K562 (cell line): ENCODE data around the gene DNAH3. TPM values are rescaled to one million over a fixed set of nuclear protein-coding genes. Genes with fewer than 3 reads are reported as not detected.

Experiments
- DNMT1 ChIP-seq: fragments of 450-650 bp; IDR thresholded peaks from 2 replicates; pipeline ENCODE4 v1.6.1; 2016; ENCODE audit warnings: antibody characterized with exemption, mild to moderate bottlenecking
- EGR1 ChIP-seq: fragments of 450-650 bp; conservative IDR thresholded peaks from 2 replicates; pipeline ENCODE4 v1.6.1; 2017; ENCODE audit warnings: mild to moderate bottlenecking
- FOSL1 ChIP-seq: fragments of 200-800 bp; sonication (Bioruptor generic); conservative IDR thresholded peaks from 2 replicates; pipeline ENCODE4 v1.6.1; 2016; ENCODE audit warnings: missing genetic modification characterization, missing compliant biosample characterization
- FOXK1 ChIP-seq: sonication (generic); formaldehyde crosslinking; IDR thresholded peaks from 2 replicates; pipeline ENCODE4 v1.8.0; 2022; ENCODE audit warnings: missing genetic modification reagents, mild to moderate bottlenecking, borderline replicate concordance
- GABPB1 ChIP-seq: sonication (generic); formaldehyde crosslinking; IDR thresholded peaks from 2 replicates; pipeline ENCODE4 v1.8.0; 2022; ENCODE audit warnings: mild to moderate bottlenecking, missing genetic modification reagents
- KDM2B ChIP-seq: fragments of 250-450 bp; sonication (Bioruptor Pico); IDR thresholded peaks from 2 replicates; pipeline ENCODE4 v1.8.0; 2021; ENCODE audit warnings: mild to moderate bottlenecking, moderate library complexity
- KHSRP ChIP-seq: fragments of 450-650 bp; IDR thresholded peaks from 2 replicates; pipeline ENCODE4 v1.6.1; 2017
- MAZ ChIP-seq, 2 experiments: fragments of 450-650 bp in 1 of 2; sonication (generic) in 1 of 2; formaldehyde crosslinking; IDR thresholded peaks in 1 of 2; conservative IDR thresholded peaks in 1 of 2; 2 replicates each; pipeline versions ENCODE4 v1.4.0 to v1.5.0; 2020; ENCODE audit warnings: mild to moderate bottlenecking in 1 of 2, missing genetic modification reagents in 1 of 2
- MTA1 ChIP-seq: fragments of 450-650 bp; IDR thresholded peaks from 2 replicates; pipeline ENCODE4 v1.6.1; 2017; ENCODE audit warnings: borderline replicate concordance
- NFXL1 ChIP-seq: fragments of 450-650 bp; formaldehyde crosslinking; IDR thresholded peaks from 2 replicates; pipeline ENCODE4 v1.4.0; 2021; ENCODE audit warnings: mild to moderate bottlenecking
- NRF1 ChIP-seq, 2 experiments: fragments of 450-650 bp; IDR thresholded peaks in 1 of 2; conservative IDR thresholded peaks in 1 of 2; 2 replicates each; pipeline ENCODE4 v1.6.1; 2014; ENCODE audit warnings: mild to moderate bottlenecking in 2 of 2
- PHF20 ChIP-seq: fragments of 450-650 bp; IDR thresholded peaks from 2 replicates; pipeline ENCODE4 v1.6.1; 2018; ENCODE audit not compliant: partially characterized antibody
- SIRT6 ChIP-seq: IDR thresholded peaks from one replicate; pipeline ENCODE4 v1.6.1; 2012; ENCODE audit warnings: low read depth, mild to moderate bottlenecking, control low read depth, inconsistent platforms, low read length, moderate library complexity
- SRSF1 ChIP-seq: fragments of 200-400 bp; formaldehyde crosslinking; IDR thresholded peaks from 2 replicates; pipeline ENCODE4 v1.6.1; 2017; ENCODE audit warnings: mild to moderate bottlenecking, low read depth, low read length, moderate library complexity
- TAF9B ChIP-seq: fragments of 450-650 bp; IDR thresholded peaks from 2 replicates; pipeline ENCODE4 v1.6.1; 2018; ENCODE audit warnings: mild to moderate bottlenecking; ENCODE audit not compliant: partially characterized antibody
- XRCC3 ChIP-seq: fragments of 450-650 bp; IDR thresholded peaks from 2 replicates; pipeline ENCODE4 v1.6.1; 2017; ENCODE audit warnings: mild to moderate bottlenecking, moderate library complexity
- ZBTB17 ChIP-seq: fragments of 450-650 bp; formaldehyde crosslinking; IDR thresholded peaks from 2 replicates; pipeline ENCODE4 v1.4.0; 2020; ENCODE audit warnings: mild to moderate bottlenecking
- ZFPM2 ChIP-seq: fragments of 250-450 bp; sonication (Bioruptor Pico); IDR thresholded peaks from 2 replicates; pipeline ENCODE4 v1.5.1; 2022; ENCODE audit warnings: mild to moderate bottlenecking
- ZKSCAN3 ChIP-seq: fragments of 250-450 bp; sonication (Bioruptor Pico); IDR thresholded peaks from 2 replicates; pipeline ENCODE4 v1.4.0; 2020
- ZNF263 ChIP-seq: sonication (generic); formaldehyde crosslinking; IDR thresholded peaks from 2 replicates; pipeline ENCODE4 v1.8.0; 2022; ENCODE audit warnings: mild to moderate bottlenecking, missing genetic modification reagents, borderline replicate concordance
- ZNF41 ChIP-seq: fragments of 250-450 bp; sonication (Bioruptor Pico); conservative IDR thresholded peaks from 2 replicates; pipeline ENCODE4 v1.4.0; 2020; ENCODE audit warnings: mild to moderate bottlenecking
- ZNF584 ChIP-seq: fragments of 200-800 bp; sonication (Bioruptor generic); IDR thresholded peaks from 2 replicates; pipeline ENCODE4 v1.6.1; 2016; ENCODE audit warnings: low read depth, mild to moderate bottlenecking, missing genetic modification characterization, missing compliant biosample characterization
- polyA plus RNA-seq, 8 experiments: library from polyadenylated mRNA; depleted of rRNA in 4 of 8; stranded (reverse) in 5 of 8; unstranded in 3 of 8; fragments of >200 nt; fragmentation: Nextera tagmentation in 2 of 8; fragmentation: Illumina TruSeq in 1 of 8; extraction: Ambion mirVana in 2 of 8; extraction: Trizol in 1 of 8; gene quantifications; 2 replicates each; pipeline versions ENCODE4 v1.2.1 to v1.2.3, GENCODE V29; 2011 to 2014; ENCODE audit warnings: inconsistent platforms in 1 of 8, missing spikeins in 1 of 8
- total RNA-seq, 7 experiments: library from RNA; depleted of rRNA in 6 of 7; stranded (reverse); fragments of >200 nt in 6 of 7; fragmentation: Illumina TruSeq in 2 of 7; extraction: Trizol in 2 of 7; gene quantifications; 2 replicates each; pipeline versions ENCODE4 v1.2.1 to v1.2.3, GENCODE V29; 2011 to 2021; ENCODE audit warnings: low replicate concordance in 1 of 7
- TF ChIP-seq, protein P1 (sequence below): fragments of 250-450 bp; sonication (Bioruptor Pico); IDR thresholded peaks from 2 replicates; pipeline ENCODE4 v1.8.0; 2022; ENCODE audit warnings: moderate library complexity, mild to moderate bottlenecking, inconsistent platforms
- TF ChIP-seq, protein P2 (sequence below): IDR thresholded peaks from 2 replicates; pipeline ENCODE4 v1.6.1; 2016; ENCODE audit warnings: missing genetic modification characterization, missing compliant biosample characterization
- TF ChIP-seq, protein P3 (sequence below): sonication (generic); formaldehyde crosslinking; IDR thresholded peaks from 2 replicates; pipeline ENCODE4 v1.8.0; 2022; ENCODE audit warnings: mild to moderate bottlenecking, missing genetic modification reagents, borderline replicate concordance

DNAH3 gene
- total and polyA plus RNA-seq, 9 of the 15 experiments (the other 6 are each of a cell fraction or from before 2014, with no cell fraction given) = 0.32 to 0.84 (median 0.44) TPM

DNA sequence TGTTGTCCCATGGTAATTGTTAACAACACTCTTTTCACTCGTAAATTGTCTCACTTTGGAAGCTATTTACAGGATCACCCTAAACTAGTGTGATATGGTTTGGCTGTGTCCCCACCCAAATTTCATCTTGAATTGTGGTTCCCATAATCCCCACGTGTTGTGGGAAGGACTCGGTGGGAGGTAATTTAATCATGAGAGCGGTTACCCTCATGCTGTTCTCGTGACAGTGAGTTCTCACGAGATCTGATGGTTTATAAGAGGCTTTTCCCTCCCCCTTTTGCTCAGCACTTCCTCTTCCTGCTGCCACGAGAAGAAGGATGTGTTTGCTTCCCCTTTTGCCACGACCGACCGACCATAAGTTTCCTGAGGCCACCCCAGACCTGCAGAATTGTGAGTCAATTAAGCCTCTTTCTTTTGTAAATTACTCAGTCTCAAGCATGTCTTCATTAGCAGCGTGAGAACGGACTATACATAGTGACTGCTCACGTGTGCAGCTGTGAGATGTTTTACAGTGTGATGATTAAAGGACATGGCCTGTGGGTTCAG, 34.4 kb downstream of the DNAH3 start (continued):
- TF ChIP-seq ZNF263 (no peak), SRSF1 (no peak), ZNF41 (CRISPR knock-in tag) (no peak), PHF20 (no peak), KHSRP (no peak), ZNF584 (CRISPR knock-in tag) (no peak), FOXK1 (no peak), XRCC3 (no peak), EGR1 (no peak), GABPB1 (CRISPR knock-in tag) (peak; percentile 63; the same call in 1 of the 2 replicates), MTA1 (no peak), DNMT1 (no peak), KDM2B (no peak), NRF1 (conservative IDR thresholded peaks at IDR 0.05 in 1 of 2, IDR thresholded peaks at IDR 0.05 in 1 of 2) (no peak), NFXL1 (CRISPR knock-in tag) (no peak), ZFPM2 (CRISPR knock-in tag) (no peak), MAZ (CRISPR knock-in tag; conservative IDR thresholded peaks at IDR 0.05 in 1 of 2, IDR thresholded peaks at IDR 0.05 in 1 of 2) (no peak), ZBTB17 (CRISPR knock-in tag) (no peak), ZKSCAN3 (CRISPR knock-in tag) (no peak), TAF9B (no peak), SIRT6 (no peak), FOSL1 (tag) (no peak)
- TF ChIP-seq, protein P1, sequence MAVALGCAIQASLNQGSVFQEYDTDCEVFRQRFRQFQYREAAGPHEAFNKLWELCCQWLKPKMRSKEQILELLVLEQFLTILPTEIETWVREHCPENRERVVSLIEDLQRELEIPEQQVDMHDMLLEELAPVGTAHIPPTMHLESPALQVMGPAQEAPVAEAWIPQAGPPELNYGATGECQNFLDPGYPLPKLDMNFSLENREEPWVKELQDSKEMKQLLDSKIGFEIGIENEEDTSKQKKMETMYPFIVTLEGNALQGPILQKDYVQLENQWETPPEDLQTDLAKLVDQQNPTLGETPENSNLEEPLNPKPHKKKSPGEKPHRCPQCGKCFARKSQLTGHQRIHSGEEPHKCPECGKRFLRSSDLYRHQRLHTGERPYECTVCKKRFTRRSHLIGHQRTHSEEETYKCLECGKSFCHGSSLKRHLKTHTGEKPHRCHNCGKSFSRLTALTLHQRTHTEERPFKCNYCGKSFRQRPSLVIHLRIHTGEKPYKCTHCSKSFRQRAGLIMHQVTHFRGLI (CRISPR knock-in tag) = no peak
- TF ChIP-seq, protein P2, sequence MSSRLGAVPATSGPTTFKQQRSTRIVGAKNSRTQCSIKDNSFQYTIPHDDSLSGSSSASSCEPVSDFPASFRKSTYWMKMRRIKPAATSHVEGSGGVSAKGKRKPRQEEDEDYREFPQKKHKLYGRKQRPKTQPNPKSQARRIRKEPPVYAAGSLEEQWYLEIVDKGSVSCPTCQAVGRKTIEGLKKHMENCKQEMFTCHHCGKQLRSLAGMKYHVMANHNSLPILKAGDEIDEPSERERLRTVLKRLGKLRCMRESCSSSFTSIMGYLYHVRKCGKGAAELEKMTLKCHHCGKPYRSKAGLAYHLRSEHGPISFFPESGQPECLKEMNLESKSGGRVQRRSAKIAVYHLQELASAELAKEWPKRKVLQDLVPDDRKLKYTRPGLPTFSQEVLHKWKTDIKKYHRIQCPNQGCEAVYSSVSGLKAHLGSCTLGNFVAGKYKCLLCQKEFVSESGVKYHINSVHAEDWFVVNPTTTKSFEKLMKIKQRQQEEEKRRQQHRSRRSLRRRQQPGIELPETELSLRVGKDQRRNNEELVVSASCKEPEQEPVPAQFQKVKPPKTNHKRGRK (tag) = no peak
- TF ChIP-seq, protein P3, sequence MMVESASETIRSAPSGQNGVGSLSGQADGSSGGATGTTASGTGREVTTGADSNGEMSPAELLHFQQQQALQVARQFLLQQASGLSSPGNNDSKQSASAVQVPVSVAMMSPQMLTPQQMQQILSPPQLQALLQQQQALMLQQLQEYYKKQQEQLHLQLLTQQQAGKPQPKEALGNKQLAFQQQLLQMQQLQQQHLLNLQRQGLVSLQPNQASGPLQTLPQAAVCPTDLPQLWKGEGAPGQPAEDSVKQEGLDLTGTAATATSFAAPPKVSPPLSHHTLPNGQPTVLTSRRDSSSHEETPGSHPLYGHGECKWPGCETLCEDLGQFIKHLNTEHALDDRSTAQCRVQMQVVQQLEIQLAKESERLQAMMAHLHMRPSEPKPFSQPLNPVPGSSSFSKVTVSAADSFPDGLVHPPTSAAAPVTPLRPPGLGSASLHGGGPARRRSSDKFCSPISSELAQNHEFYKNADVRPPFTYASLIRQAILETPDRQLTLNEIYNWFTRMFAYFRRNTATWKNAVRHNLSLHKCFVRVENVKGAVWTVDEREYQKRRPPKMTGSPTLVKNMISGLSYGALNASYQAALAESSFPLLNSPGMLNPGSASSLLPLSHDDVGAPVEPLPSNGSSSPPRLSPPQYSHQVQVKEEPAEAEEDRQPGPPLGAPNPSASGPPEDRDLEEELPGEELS (CRISPR knock-in tag) = no peak
